Measurements from ENCODE around the gene CEP97. TPM values are rescaled to one million over a fixed set of nuclear protein-coding genes. Genes with fewer than 3 reads are reported as not detected.

Gene CEP97
- polyA plus RNA-seq, 1 of the 3 experiments (the other 2 are of a cell fraction): 1.3 TPM

DNA sequence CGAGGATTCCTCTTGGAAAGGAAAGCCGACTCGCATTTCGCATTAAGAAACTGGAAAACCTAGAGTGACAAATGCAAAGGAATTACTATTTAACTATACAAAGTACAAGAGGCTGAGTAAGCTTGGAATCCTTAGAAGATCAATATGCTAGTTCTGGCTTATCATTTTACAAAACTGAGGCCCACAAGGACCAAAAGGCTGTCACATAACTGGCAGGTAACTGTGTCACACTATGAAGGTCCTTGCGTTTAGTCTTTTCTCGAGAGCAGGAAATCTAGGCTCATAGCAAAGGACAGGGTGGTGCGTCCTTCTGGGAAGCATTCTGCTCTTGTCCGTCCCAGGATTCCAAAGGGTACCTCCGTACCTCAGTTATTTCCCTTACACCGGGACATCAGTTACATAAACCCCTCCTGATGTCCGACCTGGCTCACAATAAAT, 38.5 kb upstream of the CEP97 start:
- H3K9me2 ChIP-seq: no peaks in the 10 kb centered on the region
- H2AFZ ChIP-seq (ENCODE audit: low read depth): peak overlapping the region; percentile 66; the same call in 1 of the 2 replicates
- WGBS (ENCODE audit: low lambda C conversion rate): under 1% methylated on average over 11 of the region's 11 CpGs
- H3K27me3 ChIP-seq (ENCODE audit: insufficient read depth): no peaks in the 10 kb centered on the region
- TF ChIP-seq TCF12 (IDR thresholded peaks at IDR 0.05) (no peak), JUND (IDR thresholded peaks at IDR 0.05) (no peak), POLR2AphosphoS5 (IDR thresholded peaks at IDR 0.05; ENCODE audit: low read depth, low read length) (no peak), MEF2A (IDR thresholded peaks at IDR 0.05; ENCODE audit: borderline replicate concordance, low read depth) (no peak), PBX3 (IDR thresholded peaks at IDR 0.05) (no peak), YY1 (IDR thresholded peaks at IDR 0.05; ENCODE audit: low read depth) (no peak), RCOR1 (IDR thresholded peaks at IDR 0.05; ENCODE audit: low read length) (no peak), FOXM1 (IDR thresholded peaks at IDR 0.05; ENCODE audit: low read depth) (no peak)
- TF ChIP-seq, protein P1, sequence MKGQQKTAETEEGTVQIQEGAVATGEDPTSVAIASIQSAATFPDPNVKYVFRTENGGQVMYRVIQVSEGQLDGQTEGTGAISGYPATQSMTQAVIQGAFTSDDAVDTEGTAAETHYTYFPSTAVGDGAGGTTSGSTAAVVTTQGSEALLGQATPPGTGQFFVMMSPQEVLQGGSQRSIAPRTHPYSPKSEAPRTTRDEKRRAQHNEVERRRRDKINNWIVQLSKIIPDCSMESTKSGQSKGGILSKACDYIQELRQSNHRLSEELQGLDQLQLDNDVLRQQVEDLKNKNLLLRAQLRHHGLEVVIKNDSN (IDR thresholded peaks at IDR 0.05; ENCODE audit: borderline replicate concordance, low read depth): no peak
- TF ChIP-seq, protein P2, sequence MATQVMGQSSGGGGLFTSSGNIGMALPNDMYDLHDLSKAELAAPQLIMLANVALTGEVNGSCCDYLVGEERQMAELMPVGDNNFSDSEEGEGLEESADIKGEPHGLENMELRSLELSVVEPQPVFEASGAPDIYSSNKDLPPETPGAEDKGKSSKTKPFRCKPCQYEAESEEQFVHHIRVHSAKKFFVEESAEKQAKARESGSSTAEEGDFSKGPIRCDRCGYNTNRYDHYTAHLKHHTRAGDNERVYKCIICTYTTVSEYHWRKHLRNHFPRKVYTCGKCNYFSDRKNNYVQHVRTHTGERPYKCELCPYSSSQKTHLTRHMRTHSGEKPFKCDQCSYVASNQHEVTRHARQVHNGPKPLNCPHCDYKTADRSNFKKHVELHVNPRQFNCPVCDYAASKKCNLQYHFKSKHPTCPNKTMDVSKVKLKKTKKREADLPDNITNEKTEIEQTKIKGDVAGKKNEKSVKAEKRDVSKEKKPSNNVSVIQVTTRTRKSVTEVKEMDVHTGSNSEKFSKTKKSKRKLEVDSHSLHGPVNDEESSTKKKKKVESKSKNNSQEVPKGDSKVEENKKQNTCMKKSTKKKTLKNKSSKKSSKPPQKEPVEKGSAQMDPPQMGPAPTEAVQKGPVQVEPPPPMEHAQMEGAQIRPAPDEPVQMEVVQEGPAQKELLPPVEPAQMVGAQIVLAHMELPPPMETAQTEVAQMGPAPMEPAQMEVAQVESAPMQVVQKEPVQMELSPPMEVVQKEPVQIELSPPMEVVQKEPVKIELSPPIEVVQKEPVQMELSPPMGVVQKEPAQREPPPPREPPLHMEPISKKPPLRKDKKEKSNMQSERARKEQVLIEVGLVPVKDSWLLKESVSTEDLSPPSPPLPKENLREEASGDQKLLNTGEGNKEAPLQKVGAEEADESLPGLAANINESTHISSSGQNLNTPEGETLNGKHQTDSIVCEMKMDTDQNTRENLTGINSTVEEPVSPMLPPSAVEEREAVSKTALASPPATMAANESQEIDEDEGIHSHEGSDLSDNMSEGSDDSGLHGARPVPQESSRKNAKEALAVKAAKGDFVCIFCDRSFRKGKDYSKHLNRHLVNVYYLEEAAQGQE (IDR thresholded peaks at IDR 0.05; ENCODE audit: low read depth, low read length): no peak
- peak overlapping the region; percentile 87 to 94 for H3K27ac ChIP-seq (ENCODE audit: low read depth in 2 of 2, low read length in 1 of 2)
- H3K4me3 ChIP-seq (ENCODE audit: low read depth in 2 of 2, low read length in 1 of 2): peak overlapping the region; percentile 80 to 83
- peak overlapping the region; percentile 87 for H3K4me2 ChIP-seq
- ChIA-PET POLR2A (interaction anchor here (1.3 to 3.3 kb wide), 3 partner anchors 9 to 112 kb away, joined by 6 to 49 read pairs (median 7); partner anchors contain the start of genes CEP97, PCNP and ZBTB11), CTCF (interaction anchor here (0.9 to 2.8 kb wide), 6 partner anchors 10 to 544 kb away, joined by 3 to 21 read pairs (median 6); partner anchors contain the start of genes PCNP and ZBTB11)
- H3K79me2 ChIP-seq (ENCODE audit: insufficient read depth): peaks cover 54% of the 10 kb centered on the region
- peaks cover 16% of the 10 kb centered on the region in 2 experiments; a peak in 3 of 4 replicates for H3K4me1 ChIP-seq (ENCODE audit: control insufficient read depth in 1 of 2, insufficient read depth in 2 of 2, low read depth in 1 of 2, low read length in 1 of 2)
- peaks cover 38% of the 10 kb centered on the region for H3F3A ChIP-seq (replicated peaks; ENCODE audit: insufficient read depth)
- H3K9ac ChIP-seq: peak overlapping the region; percentile 95
- H4K20me1 ChIP-seq (ENCODE audit: insufficient read depth): peaks cover 48% of the 10 kb centered on the region
- H3K9me3 ChIP-seq: no peaks in the 10 kb centered on the region
- no peak for DNase-seq
- H3K36me3 ChIP-seq (replicated peaks in 1 of 2; ENCODE audit: control insufficient read depth in 1 of 2, insufficient read depth in 2 of 2, low read length in 1 of 2): peaks cover 37 to 52% of the 10 kb centered on the region in 2 experiments
